GM21825 (cell line): ENCODE data around the gene PTGES2.
"Not testable (repeated sequence)": the region's sequence is repeated elsewhere in the genome, so short reads cannot be mapped to it uniquely, and the experiment has no call there.

Experiments
- ATAC-seq: cut with Tn5 transposase; IDR thresholded peaks from one replicate; pipeline ENCODE4 v1.9.1; 2021; ENCODE audit warnings: mild to moderate bottlenecking, moderate library complexity; ENCODE audit not compliant: unreplicated experiment

The PTGES2 gene

DNA sequence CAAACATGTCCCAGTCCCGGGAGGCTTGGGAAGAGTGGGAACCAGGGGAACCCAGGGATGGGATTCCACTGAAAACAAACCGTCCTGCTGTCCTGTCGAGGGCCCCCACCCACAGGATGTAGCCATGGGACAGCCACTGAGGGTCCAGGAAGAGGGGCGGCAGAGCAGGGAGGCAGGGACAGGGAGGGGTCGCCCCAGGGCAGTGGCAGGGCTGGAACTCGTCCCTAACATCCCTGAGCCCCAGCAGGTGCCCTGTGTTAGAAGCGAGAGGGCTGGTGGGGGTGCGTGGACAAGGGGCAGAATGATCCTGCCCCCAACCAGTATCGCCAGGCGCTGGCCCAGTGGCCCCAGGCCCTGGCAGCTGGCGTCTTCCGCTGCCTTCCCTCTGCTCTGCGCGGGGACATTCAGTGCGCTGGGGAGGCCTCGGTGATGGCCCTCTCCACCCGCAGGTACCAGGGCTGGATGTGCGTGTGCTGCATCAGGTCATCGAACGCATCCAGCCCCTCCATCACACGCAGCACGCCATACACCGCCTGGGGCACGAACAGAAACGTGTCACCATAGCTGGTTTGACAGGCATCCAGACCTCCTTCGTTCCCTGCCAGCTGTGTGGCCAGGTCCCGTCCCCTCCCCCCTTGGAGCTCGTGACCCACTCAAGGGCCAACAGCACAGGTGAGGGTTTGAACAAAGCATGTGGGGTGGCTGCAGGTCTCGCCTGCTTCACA is 6.6 kb downstream of the PTGES2 start:
- no peak for ATAC-seq

GRCh38 chr9:128120061-128120740 is 7.3 kb downstream of the PTGES2 start:
- ATAC-seq, result no peak

DNA sequence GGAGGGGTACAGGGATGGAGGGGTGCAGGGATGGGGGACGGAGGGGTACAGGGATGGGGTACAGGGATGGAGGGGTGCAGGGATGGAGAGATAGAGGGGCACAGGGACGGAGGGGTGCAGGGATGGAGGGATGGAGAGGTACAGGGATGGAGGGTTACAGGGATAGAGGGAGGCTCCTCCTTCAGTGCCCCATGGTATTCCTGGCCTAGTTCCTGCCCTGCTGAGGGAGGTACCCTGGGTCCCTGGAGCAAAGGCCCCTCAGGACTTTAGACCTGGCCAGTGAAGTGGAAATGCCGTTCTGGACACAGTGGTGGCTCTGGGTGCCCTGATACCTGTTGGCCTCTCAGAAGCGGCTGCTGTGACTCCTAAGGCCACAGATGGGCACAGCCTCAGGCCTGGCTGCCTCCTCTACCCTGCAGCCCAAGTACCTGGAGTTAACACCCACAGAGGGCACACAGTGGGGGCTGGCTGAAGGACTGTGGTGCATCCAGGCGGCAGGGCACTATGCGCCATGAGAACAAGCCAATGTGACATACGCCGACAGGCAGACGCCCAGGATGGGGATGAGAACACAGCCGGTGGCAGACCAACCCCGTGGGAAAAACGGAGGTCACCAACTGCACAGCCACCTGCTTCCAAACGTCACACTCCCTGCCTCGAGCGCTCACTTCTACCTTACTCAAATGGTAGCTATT is 8.4 kb downstream of the PTGES2 start:
- no peak for ATAC-seq

- no peak for ATAC-seq
These were observed 9.1 kb downstream of the PTGES2 start for GRCh38 chr9:128118472-128118857.

GRCh38 chr9:128117613-128118471 is 9.7 kb downstream of the PTGES2 start:
- ATAC-seq, result peak; percentile 52

- ATAC-seq, result no peak
These were observed 11.1 kb downstream of the PTGES2 start for GRCh38 chr9:128116104-128117083.

DNA sequence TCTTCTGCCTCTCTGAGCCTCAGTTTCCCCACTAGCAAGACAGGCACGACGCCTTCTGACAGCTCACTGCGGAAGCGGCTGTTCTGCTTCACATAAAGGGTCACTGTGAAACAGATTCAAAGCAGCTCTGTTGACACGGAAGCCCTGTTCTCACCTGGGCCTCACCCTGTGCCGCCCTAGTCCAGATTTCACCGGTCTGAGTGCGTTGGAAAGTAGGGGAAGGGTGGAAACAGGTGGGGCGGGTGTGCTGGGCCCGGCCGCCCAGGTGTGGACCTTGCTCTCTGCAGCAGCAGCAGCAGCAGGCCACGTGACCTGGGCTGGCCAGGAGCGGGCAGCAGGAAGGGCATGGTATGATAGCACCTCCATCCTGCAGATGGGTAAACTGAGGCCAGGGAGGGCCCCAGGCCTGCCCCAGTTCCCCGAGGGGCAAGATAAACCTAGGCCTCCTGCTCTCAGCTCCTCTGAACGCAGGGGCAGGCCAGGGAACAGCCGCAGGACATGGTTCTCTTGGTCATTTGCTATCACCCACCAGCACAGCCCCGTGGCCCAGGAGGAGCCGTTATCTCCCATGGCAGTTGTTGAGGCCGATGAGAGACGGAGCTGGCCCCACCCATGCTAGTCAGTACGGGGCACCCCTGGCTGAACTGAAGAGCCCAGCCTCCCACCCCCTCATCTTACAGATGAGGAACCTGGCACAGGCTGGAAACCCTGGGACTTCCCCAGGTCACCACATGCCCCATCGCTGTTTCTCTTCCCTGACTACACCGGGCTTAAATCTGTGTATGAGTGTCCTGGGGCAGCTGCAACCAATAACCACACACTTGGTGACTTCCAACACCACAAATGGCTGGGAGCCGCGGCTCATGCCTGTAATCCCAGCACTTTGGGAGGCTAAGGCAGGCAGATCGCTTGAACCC is 12.1 kb downstream of the PTGES2 start:
- ATAC-seq, result no peak

DNA sequence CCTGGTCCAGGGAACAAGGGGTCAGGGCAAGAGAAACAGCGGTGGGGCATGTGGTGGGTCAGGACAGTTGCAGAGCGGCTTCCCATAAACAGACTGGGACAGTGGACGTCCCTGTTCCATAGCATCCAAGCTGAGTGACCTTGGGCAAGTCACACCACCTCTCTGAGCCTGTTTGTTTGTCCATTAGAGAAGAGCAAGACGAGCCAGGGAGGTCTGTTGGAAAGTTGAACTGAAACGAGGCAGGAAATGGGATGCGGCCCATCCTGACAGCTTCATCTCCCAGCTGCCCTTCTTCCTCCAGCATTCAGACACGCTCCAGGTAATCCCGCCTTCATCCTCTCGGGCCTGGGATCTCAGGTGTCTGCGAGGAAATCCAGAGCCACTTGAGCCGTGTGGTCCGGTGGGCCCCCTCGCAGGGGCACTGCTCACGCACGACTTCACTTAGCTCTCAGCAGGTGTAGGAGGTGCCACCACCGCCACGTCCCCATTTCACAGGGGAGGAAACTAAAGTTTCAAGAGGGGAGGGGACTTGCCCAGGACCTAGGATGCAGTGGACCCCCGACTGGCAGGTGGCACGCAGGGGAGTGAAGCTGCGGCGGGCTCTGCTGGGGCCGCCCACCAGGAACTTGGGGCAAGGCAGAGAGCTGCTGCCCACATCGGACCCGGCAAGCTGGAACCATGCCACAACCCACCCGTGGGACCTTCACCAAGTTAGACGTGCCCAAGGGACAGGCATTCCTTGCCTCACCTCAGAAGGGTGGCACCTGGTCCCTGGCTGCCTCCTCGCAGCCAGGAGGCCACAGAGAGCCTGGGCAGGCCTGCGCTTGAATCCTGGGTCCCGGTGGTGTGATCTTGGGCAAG is 13.0 kb downstream of the PTGES2 start:
- ATAC-seq, result no peak

DNA sequence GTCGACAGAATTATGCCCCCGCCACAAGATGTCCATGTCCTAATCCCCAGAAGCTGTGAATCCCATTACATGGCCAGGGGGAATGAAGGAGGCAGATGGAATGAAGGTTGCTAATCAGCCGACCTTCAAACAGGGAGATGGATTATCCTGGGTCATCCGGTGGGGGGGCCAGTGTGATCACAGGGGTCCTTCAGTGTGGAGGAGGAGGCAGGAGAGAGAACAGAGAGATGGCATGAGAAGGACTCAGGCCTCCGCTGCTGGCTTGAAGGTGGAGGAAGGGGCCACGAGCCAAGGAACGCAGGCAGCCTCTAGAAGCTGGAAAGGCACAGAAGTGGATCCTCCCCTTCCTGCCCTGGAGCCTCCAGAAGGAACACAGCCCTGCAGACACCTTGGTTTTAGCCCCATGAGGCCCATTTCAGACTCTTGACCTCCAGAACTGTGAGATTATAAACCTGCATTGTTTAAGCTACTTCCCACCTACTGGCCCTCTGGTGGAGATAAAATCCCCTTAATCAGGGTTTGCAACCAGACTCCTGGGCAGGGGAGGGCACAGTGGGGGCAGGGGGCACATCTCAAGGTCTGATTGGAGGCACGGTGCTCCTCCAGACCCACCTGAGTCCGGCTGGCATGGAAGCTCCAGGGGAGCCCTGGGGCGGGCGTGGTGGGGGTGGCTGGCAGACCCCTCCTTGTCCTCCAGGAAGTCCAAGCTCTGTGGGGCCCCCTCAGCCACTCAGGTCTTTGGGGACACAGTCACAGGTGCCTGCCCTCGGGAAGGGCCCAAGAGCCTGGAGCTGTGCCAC is 13.8 kb downstream of the PTGES2 start:
- no peak for ATAC-seq

GRCh38 chr9:128111726-128112125 is 15.8 kb downstream of the PTGES2 start:
- not testable (repeated sequence) for ATAC-seq

DNA sequence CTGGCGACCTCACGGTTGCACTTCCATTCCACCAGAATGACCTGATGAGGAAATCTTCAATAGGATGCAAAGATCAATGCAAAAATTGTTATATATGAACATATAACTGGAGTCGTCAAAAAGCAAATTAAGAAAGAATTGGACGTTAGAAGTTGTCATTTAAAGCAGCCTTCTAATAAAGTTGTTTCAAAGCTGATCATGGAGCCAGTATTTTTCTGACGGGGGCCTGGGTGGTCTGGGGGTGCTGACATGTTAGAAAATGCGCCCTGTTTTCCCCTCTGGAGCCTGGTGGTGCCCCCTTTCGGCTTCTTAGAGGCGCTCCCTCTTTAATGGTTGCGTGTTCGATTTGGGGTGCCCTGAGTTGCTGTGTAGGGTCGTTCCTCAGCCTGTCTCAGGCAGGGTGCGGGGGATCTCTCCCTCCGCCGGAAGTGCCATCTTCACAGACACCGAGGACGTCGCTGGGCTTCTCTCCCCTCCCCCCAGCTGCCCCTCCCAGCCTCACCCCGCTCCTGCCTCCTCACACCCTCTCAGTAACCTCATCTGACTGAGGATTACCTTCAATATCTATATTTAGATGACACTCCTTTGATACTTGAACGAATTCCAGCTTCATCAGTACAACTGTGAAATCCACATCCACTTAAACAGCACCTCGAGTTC is 18.3 kb downstream of the PTGES2 start:
- ATAC-seq, result no peak

- ATAC-seq, result no peak
These were observed 19.1 kb downstream of the PTGES2 start for GRCh38 chr9:128108269-128109049.

GRCh38 chr9:128107468-128108268 is 19.9 kb downstream of the PTGES2 start:
- no peak for ATAC-seq

GRCh38 chr9:128106940-128107467 is 20.5 kb downstream of the PTGES2 start:
- no peak for ATAC-seq
